ENCODE results near the gene MRTFB.

The MRTFB gene

DNA sequence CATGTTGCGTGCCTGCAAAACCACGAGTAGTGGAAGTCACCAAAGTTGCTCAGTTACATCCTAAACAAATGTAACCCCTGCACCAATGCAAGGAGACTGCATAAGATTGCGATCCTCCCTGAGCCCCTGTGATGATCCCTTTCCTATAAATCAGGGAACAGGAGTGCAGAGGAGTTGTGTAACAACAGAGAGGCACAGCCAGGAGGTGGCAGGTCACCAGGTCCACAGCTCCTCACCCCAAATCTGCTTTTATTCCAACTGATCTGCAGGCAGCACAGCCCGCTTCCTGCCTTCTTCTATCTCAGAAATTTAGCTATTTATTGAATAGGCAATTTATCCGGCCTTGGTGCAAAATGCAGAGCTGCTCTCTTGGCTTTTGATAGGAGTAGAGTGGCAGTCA lies 36.0 kb upstream of the MRTFB start:
- Histone ChIP-seq H3K9me3 (ENCODE audit: insufficient read depth, low read length, severe bottlenecking) (no peaks in the 10 kb centered on the region), H3K4me2 (ENCODE audit: insufficient read depth, low read length) (no peak overlapping the region), H3K36me3 (ENCODE audit: insufficient read depth, low read length) (no peaks in the 10 kb centered on the region), H3K9ac (ENCODE audit: low read depth, low read length) (no peak overlapping the region), H3K4me1 (ENCODE audit: insufficient read depth, low read length) (no peaks in the 10 kb centered on the region), H3K79me2 (ENCODE audit: insufficient read depth, low read length) (no peaks in the 10 kb centered on the region), H3K27me3 (ENCODE audit: insufficient read depth, low read length, poor library complexity) (no peaks in the 10 kb centered on the region), H4K20me1 (ENCODE audit: insufficient read depth, low read length) (no peaks in the 10 kb centered on the region), H3K4me3 (ENCODE audit: low read depth in 1 of 2, low read length in 2 of 2) (no peak overlapping the region), H3K27ac (ENCODE audit: low read length) (no peak overlapping the region), H2AFZ (ENCODE audit: low read depth, low read length) (no peak overlapping the region)
- DNase-seq (no peak), ATAC-seq (ENCODE audit: insufficient read depth, low read depth) (no peak)
- TF ChIP-seq, protein P1, sequence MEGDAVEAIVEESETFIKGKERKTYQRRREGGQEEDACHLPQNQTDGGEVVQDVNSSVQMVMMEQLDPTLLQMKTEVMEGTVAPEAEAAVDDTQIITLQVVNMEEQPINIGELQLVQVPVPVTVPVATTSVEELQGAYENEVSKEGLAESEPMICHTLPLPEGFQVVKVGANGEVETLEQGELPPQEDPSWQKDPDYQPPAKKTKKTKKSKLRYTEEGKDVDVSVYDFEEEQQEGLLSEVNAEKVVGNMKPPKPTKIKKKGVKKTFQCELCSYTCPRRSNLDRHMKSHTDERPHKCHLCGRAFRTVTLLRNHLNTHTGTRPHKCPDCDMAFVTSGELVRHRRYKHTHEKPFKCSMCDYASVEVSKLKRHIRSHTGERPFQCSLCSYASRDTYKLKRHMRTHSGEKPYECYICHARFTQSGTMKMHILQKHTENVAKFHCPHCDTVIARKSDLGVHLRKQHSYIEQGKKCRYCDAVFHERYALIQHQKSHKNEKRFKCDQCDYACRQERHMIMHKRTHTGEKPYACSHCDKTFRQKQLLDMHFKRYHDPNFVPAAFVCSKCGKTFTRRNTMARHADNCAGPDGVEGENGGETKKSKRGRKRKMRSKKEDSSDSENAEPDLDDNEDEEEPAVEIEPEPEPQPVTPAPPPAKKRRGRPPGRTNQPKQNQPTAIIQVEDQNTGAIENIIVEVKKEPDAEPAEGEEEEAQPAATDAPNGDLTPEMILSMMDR (IDR thresholded peaks at IDR 0.05; ENCODE audit: borderline replicate concordance, extremely low read depth, low read length, poor library complexity, severe bottlenecking), result no peak
- no peak for TF ChIP-seq EZH2 (IDR thresholded peaks at IDR 0.05; ENCODE audit: borderline replicate concordance, low read depth, low read length, severe bottlenecking)

DNA sequence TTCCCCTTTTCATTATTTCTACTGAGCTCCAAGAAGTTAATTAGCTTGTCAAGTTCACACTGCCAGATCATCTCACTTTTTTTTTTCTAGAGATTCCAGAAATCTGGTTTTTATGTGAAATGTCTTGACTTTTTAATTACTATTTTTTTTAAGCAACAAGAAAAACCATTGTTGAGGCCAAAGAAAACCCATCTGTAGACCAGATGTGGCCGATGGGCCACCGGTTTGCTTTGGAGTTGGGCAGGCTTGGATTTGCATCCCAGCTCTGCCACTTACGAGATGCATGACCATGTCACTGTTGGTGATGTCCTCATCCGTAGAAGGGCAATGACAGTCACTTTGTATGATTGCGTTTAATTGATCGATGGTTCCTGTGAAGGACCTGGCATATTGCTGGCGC lies 34.2 kb upstream of the MRTFB start:
- Histone ChIP-seq H3K4me2 (ENCODE audit: insufficient read depth, low read length) (no peak overlapping the region), H3K27me3 (ENCODE audit: insufficient read depth, low read length, poor library complexity) (no peaks in the 10 kb centered on the region)

DNA sequence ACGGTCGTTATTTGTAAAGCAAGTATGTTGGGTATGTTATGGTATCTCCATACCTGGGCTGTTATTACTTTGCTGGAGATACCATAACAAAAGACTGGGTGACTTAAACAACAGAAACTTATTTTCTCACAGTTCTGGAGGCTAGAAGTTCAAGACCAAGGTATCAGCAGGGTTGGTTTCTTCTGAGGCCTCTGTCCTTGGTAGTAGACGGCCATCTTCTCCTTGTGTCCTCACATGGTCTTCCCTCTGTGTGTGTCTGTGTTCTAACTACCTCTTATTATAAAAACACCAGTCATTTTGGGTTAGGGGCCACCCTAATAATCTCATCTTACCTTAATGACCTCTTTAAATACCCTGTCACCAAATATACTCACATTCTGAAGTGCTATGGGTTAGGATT lies 33.2 kb upstream of the MRTFB start:
- no peak overlapping the region for H2AFZ ChIP-seq (ENCODE audit: low read depth, low read length)
- no peak for ATAC-seq (ENCODE audit: insufficient read depth, low read depth)
- TF ChIP-seq, protein P1 (IDR thresholded peaks at IDR 0.05; ENCODE audit: borderline replicate concordance, extremely low read depth, low read length, poor library complexity, severe bottlenecking), result no peak
- TF ChIP-seq EZH2 (IDR thresholded peaks at IDR 0.05; ENCODE audit: borderline replicate concordance, low read depth, low read length, severe bottlenecking), result no peak

More for the DNA sequence above, 34.2 kb upstream of the MRTFB start:
- ATAC-seq (ENCODE audit: insufficient read depth, low read depth) (no peak), DNase-seq (no peak)
- Histone ChIP-seq H3K4me1 (ENCODE audit: insufficient read depth, low read length) (no peaks in the 10 kb centered on the region), H3K27ac (ENCODE audit: low read length) (no peak overlapping the region), H3K9me3 (ENCODE audit: insufficient read depth, low read length, severe bottlenecking) (no peaks in the 10 kb centered on the region), H3K4me3 (ENCODE audit: low read depth in 1 of 2, low read length in 2 of 2) (no peak overlapping the region), H3K36me3 (ENCODE audit: insufficient read depth, low read length) (no peaks in the 10 kb centered on the region), H2AFZ (ENCODE audit: low read depth, low read length) (no peak overlapping the region), H4K20me1 (ENCODE audit: insufficient read depth, low read length) (no peaks in the 10 kb centered on the region), H3K79me2 (ENCODE audit: insufficient read depth, low read length) (no peaks in the 10 kb centered on the region), H3K9ac (ENCODE audit: low read depth, low read length) (no peak overlapping the region)
- TF ChIP-seq EZH2 (IDR thresholded peaks at IDR 0.05; ENCODE audit: borderline replicate concordance, low read depth, low read length, severe bottlenecking), result no peak

DNA sequence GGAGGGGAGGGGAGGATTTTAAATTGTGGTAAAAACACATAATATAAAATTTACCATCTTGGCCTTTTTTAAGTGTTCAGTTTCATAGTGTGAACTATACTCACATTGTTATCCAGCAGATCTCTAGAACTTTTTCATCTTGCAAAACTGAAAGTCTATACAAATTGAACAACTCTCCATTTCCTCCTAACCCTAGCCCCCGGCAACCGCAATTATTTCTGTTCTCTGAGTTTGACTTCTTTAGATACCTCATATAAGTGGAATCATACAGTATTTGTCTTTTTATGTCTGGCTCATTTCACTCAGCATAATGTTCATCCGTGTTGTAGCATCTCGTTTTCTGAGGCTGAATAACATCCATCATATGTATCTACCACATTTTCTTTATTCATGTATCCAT lies 30.0 kb upstream of the MRTFB start:
- Histone ChIP-seq H3K9me3 (ENCODE audit: insufficient read depth, low read length, severe bottlenecking) (no peaks in the 10 kb centered on the region), H2AFZ (ENCODE audit: low read depth, low read length) (no peak overlapping the region), H3K27me3 (ENCODE audit: insufficient read depth, low read length, poor library complexity) (no peaks in the 10 kb centered on the region), H4K20me1 (ENCODE audit: insufficient read depth, low read length) (no peaks in the 10 kb centered on the region), H3K4me2 (ENCODE audit: insufficient read depth, low read length) (no peak overlapping the region), H3K27ac (ENCODE audit: low read length) (no peak overlapping the region), H3K9ac (ENCODE audit: low read depth, low read length) (no peak overlapping the region), H3K36me3 (ENCODE audit: insufficient read depth, low read length) (no peaks in the 10 kb centered on the region), H3K4me3 (ENCODE audit: low read depth in 1 of 2, low read length in 2 of 2) (no peak overlapping the region), H3K4me1 (ENCODE audit: insufficient read depth, low read length) (no peaks in the 10 kb centered on the region), H3K79me2 (ENCODE audit: insufficient read depth, low read length) (no peaks in the 10 kb centered on the region)
- DNase-seq, result no peak
- no peak for ATAC-seq (ENCODE audit: insufficient read depth, low read depth)
- TF ChIP-seq, protein P1 (IDR thresholded peaks at IDR 0.05; ENCODE audit: borderline replicate concordance, extremely low read depth, low read length, poor library complexity, severe bottlenecking), result no peak
- TF ChIP-seq EZH2 (IDR thresholded peaks at IDR 0.05; ENCODE audit: borderline replicate concordance, low read depth, low read length, severe bottlenecking), result no peak

More for the DNA sequence above, 33.2 kb upstream of the MRTFB start:
- H3K9ac ChIP-seq (ENCODE audit: low read depth, low read length), result no peak overlapping the region
- no peaks in the 10 kb centered on the region for H3K27me3 ChIP-seq (ENCODE audit: insufficient read depth, low read length, poor library complexity)
- no peak overlapping the region for H3K4me3 ChIP-seq (ENCODE audit: low read depth in 1 of 2, low read length in 2 of 2)
- H3K79me2 ChIP-seq (ENCODE audit: insufficient read depth, low read length), result no peaks in the 10 kb centered on the region
- no peaks in the 10 kb centered on the region for H4K20me1 ChIP-seq (ENCODE audit: insufficient read depth, low read length)
- no peak for DNase-seq
- H3K27ac ChIP-seq (ENCODE audit: low read length), result no peak overlapping the region
- H3K4me2 ChIP-seq (ENCODE audit: insufficient read depth, low read length), result no peak overlapping the region
- H3K36me3 ChIP-seq (ENCODE audit: insufficient read depth, low read length), result no peaks in the 10 kb centered on the region
- H3K4me1 ChIP-seq (ENCODE audit: insufficient read depth, low read length), result no peaks in the 10 kb centered on the region
- H3K9me3 ChIP-seq (ENCODE audit: insufficient read depth, low read length, severe bottlenecking), result no peaks in the 10 kb centered on the region
